Vagina (tissue), 2 donors: ENCODE results near the gene RHBDD1. TPM values are rescaled to one million over a fixed set of nuclear protein-coding genes. Genes with fewer than 3 reads are reported as not detected.
"Not testable (repeated sequence)": the region's sequence is repeated elsewhere in the genome, so short reads cannot be mapped to it uniquely, and the experiment has no call there.

ENCODE experiments used
- DNase-seq, 2 donors: peaks; one replicate each; pipeline ENCODE4 v3.0.0-alpha.2; 2017; ENCODE audit errors: extremely low spot score in 2 of 2
- H3K27ac ChIP-seq: fragments of 200-600 bp; sonication (generic); one replicate; pipeline ENCODE4 v1.5.1; 2019
- H3K27me3 ChIP-seq: fragments of 200-600 bp; sonication (generic); one replicate; pipeline ENCODE4 v1.5.1; 2019
- H3K36me3 ChIP-seq, 2 donors: fragments of 200-600 bp; sonication (generic); one replicate each; pipeline ENCODE4 v1.5.1; 2017 to 2019
- H3K4me1 ChIP-seq: fragments of 200-600 bp; sonication (generic); one replicate; pipeline ENCODE4 v1.5.1; 2019
- H3K4me3 ChIP-seq, 2 donors: fragments of 200-600 bp; sonication (generic); 1 replicate in 1 of 2; 2 replicates in 1 of 2; pipeline ENCODE4 v1.5.1; 2016 to 2019
- H3K9me3 ChIP-seq: fragments of 200-600 bp; sonication (generic); one replicate; pipeline ENCODE4 v1.5.1; 2019
- CTCF ChIP-seq, 3 experiments: fragments of 450-650 bp in 2 of 3; fragments of 200-600 bp in 1 of 3; sonication (generic) in 1 of 3; IDR thresholded peaks; one replicate each; pipeline ENCODE4 v1.5.1; 2017 to 2019; ENCODE audit warnings: antibody characterized with exemption in 3 of 3, mild to moderate bottlenecking in 2 of 3, moderate library complexity in 2 of 3
- POLR2A ChIP-seq, 2 donors: fragments of 450-650 bp; IDR thresholded peaks; one replicate each; pipeline ENCODE4 v1.6.1; 2017; ENCODE audit warnings: antibody characterized with exemption in 2 of 2, mild to moderate bottlenecking in 2 of 2, moderate library complexity in 2 of 2
- POLR2AphosphoS5 ChIP-seq, 2 donors: sonication (generic); formaldehyde crosslinking; IDR thresholded peaks; one replicate each; pipeline ENCODE4 v1.9.0; 2017; ENCODE audit warnings: antibody characterized with exemption in 2 of 2, mild to moderate bottlenecking in 2 of 2, low read depth in 1 of 2; ENCODE audit not compliant: insufficient read depth in 1 of 2
- intact Hi-C: fragments of 100-400 bp; cut with DNase I; formaldehyde crosslinking; loops from one replicate; pipeline ENCODE4 v1.15.1; 2023
- total RNA-seq: library from RNA; depleted of rRNA; stranded (reverse); fragments of >200 nt; gene quantifications from one replicate; pipeline ENCODE4 v1.2.3, GENCODE V29; 2016

RHBDD1 gene
- total RNA-seq, 1 donor from 2014 or later: 27.3 TPM

- Histone ChIP-seq H3K27ac (no peak overlapping the region), H3K27me3 (no peaks in the 10 kb centered on the region), H3K9me3 (no peaks in the 10 kb centered on the region), H3K4me3 (no peak overlapping the region), H3K4me1 (no peaks in the 10 kb centered on the region), H3K36me3 (no peaks in the 10 kb centered on the region)
- no peak for TF ChIP-seq CTCF (IDR thresholded peaks at IDR 0.05)
- no peak for TF ChIP-seq POLR2AphosphoS5 (IDR thresholded peaks at IDR 0.05; ENCODE audit: insufficient read depth in 1 of 2, low read depth in 1 of 2)
- no peak for TF ChIP-seq POLR2A (IDR thresholded peaks at IDR 0.05)
- intact Hi-C loops: no loop called here
- DNase-seq: no peak
Observed at GRCh38 chr2:226828191-226828590, 7.7 kb upstream of the RHBDD1 start.

GRCh38 chr2:226829721-226830631 is 5.9 kb upstream of the RHBDD1 start:
- intact Hi-C loops: no loop called here
- DNase-seq: no peak
- H3K9me3 ChIP-seq: no peaks in the 10 kb centered on the region
- no peaks in the 10 kb centered on the region for H3K36me3 ChIP-seq
- no peak for TF ChIP-seq CTCF (IDR thresholded peaks at IDR 0.05)
- TF ChIP-seq POLR2AphosphoS5 (IDR thresholded peaks at IDR 0.05; ENCODE audit: insufficient read depth in 1 of 2, low read depth in 1 of 2): no peak
- no peak for TF ChIP-seq POLR2A (IDR thresholded peaks at IDR 0.05)
- H3K27me3 ChIP-seq: no peaks in the 10 kb centered on the region
- no peak overlapping the region for H3K4me3 ChIP-seq
- peaks cover 4% of the 10 kb centered on the region for H3K4me1 ChIP-seq
- H3K27ac ChIP-seq: no peak overlapping the region

- Histone ChIP-seq H3K27me3 (no peaks in the 10 kb centered on the region), H3K36me3 (no peaks in the 10 kb centered on the region), H3K4me3 (no peak overlapping the region), H3K27ac (no peak overlapping the region), H3K9me3 (no peaks in the 10 kb centered on the region), H3K4me1 (peaks cover 9% of the 10 kb centered on the region)
- TF ChIP-seq CTCF (IDR thresholded peaks at IDR 0.05): no peak
- TF ChIP-seq POLR2A (IDR thresholded peaks at IDR 0.05): no peak
- no peak for TF ChIP-seq POLR2AphosphoS5 (IDR thresholded peaks at IDR 0.05; ENCODE audit: insufficient read depth in 1 of 2, low read depth in 1 of 2)
- DNase-seq: no peak
- intact Hi-C loops: no loop called here
Observed at GRCh38 chr2:226831266-226831665, 4.6 kb upstream of the RHBDD1 start.

- TF ChIP-seq POLR2A (IDR thresholded peaks at IDR 0.05) (no peak), POLR2AphosphoS5 (IDR thresholded peaks at IDR 0.05; ENCODE audit: insufficient read depth in 1 of 2, low read depth in 1 of 2) (no peak), CTCF (IDR thresholded peaks at IDR 0.05) (no peak)
- H3K4me1 ChIP-seq: peaks cover 16% of the 10 kb centered on the region
- H3K36me3 ChIP-seq: no peaks in the 10 kb centered on the region
- no peak overlapping the region for H3K27ac ChIP-seq
- H3K9me3 ChIP-seq: no peaks in the 10 kb centered on the region
- no peaks in the 10 kb centered on the region for H3K27me3 ChIP-seq
- intact Hi-C loops: no loop called here
- no peak overlapping the region for H3K4me3 ChIP-seq
- no peak for DNase-seq
Observed at GRCh38 chr2:226832061-226832460, 3.8 kb upstream of the RHBDD1 start.

- intact Hi-C loops, H3K27ac ChIP-seq: not testable (repeated sequence)
Observed at GRCh38 chr2:226834880-226835279, 974 bp upstream of the RHBDD1 start.

More at GRCh38 chr2:226834880-226835279, 974 bp upstream of the RHBDD1 start:
- H3K36me3 ChIP-seq, H3K9me3 ChIP-seq, DNase-seq, H3K27me3 ChIP-seq: not testable (repeated sequence)
- Histone ChIP-seq H3K4me3 (peak overlapping the region; percentile 75 to 87), H3K4me1 (peaks cover 26% of the 10 kb centered on the region)
